GM21360 (cell line): Measurements from ENCODE around the gene SMYD3.
"Not testable (repeated sequence)": the region's sequence is repeated elsewhere in the genome, so short reads cannot be mapped to it uniquely, and the experiment has no call there.

ENCODE experiments used
- ATAC-seq: cut with Tn5 transposase; IDR thresholded peaks from one replicate; pipeline ENCODE4 v1.9.1; 2021; ENCODE audit warnings: mild to moderate bottlenecking, moderate library complexity; ENCODE audit not compliant: unreplicated experiment

The SMYD3 gene

DNA sequence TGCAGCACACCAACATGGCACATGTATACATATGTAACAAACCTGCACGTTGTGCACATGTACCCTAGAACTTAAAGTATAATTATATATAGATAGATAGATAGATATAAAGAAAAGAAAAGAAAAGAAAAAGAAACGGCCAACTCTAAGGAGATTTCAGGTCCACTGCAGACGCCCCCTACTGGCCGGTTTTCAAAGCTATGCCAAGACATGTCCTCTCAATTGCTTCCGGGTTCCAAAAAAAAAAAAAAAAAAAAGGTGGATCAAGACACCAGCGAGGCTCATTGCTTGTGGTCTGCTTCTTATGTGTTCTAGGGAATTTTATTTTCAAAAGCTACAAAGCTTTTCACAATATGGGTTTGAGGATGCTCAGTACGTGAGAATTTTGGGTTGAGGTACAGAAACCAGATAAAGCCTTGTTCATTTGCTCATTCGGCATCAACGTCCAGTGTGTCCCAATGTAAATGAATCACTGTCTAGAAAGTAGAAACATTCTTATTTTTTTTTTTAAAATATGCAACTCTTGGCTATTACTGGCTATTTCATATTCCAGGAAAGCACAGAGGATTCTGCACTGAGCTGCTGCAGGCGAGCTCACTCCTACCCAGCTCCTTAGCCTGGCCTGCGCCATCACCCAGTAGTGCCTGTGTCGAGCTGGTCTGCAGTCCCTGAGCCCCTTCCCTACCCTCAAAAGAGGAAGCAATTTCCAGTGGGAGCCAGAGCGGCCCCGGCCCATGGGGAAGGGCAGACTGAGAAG is 709.3 kb downstream of the SMYD3 start:
- ATAC-seq, result no peak

DNA sequence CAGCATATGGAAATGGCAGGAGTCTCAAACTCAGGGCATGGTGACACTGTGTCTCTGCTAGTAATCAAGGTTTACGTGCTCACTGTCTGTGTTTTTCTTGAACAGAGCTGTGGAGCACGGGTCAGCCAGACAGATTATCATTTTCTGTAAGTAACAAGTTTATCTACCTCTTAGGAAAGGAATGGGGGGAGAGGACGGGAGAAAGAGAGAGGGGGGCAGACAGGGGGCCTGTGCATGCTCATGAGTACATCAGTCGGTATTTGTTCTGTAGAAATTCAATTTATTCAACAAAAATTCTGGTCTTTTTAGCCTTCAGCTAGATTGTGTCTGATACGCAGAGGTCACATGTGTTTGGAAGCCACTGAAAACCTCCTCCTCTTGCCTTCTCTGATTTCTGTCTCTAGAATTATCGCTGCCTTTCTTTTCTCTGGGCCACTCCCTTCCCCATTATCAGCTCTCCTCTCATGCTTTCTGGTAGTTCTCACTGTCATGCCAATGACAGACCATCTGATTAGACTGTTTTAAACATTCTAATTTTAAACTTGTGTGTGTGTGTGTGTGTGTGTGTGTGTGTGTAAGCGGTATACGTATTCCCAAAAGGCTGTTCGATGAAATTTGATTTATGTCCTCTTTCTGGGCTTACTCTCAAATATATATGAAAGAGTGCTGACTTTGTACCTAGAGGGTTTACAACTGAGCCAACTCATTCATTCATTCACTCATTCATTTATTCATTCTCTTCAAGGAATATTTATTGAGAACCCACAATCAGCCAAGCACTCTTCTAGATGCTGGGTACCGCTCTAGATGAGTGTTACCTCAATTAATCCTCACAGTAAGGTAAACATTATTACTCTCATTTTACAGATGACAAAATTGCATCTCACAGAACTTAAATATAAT is 715.4 kb downstream of the SMYD3 start:
- no peak for ATAC-seq

DNA sequence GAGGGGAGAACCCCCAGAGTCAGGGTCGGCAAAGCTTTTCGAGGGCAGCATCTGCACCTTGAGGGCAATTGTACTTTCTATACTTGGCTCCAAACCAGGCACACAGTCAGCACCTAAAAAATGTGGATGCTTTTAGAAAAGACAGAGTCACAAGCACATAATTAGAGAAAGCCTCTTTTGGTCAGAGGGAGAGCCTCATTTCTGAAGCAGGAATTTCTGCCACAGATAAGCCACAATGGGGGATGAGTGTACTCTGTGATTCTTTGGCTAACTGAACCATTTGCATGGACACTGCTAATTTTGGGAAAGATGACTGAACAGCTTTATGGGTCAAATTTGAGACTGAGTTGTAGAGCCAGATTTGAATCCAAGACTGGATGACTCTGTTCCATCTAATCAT is 716.6 kb downstream of the SMYD3 start:
- ATAC-seq, result no peak

DNA sequence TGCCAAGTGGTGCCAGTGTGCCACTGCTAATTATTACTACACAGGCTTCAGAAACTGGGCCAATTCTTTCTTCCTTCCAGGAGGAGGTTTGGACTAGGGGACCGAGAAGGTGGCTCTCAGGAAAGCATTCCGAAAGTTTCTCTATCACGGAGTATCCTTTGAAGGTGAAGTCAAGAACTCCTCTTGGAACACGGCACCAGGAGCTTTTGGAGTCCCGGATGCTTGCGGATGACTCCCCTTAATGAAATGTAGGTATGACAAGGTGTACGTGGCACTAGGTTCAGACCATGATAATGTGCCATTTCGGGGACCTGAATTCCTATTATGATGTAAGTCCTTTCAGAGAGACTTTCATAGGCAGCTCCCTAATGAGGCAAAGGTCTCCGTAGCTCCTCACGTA is 718.2 kb downstream of the SMYD3 start:
- no peak for ATAC-seq

DNA sequence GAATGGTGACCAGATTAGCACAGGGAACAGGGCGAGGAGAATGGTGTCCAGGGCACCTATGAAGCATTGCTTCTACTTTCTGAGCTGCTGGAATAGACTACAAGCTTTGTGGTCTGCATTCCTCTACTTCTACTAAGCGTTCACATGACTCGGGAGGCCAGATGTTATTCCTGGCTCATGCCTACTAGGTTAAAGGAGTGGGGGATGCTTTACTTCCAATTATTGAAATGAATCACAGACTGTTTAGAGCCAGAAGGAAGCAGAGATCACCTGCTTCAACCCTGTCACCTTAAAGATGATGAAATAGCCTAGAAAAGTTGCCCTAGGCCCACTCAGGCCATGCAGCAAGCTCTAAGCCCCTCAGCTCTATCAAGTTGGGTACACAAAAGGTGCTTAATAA is 718.8 kb downstream of the SMYD3 start:
- ATAC-seq, result no peak

DNA sequence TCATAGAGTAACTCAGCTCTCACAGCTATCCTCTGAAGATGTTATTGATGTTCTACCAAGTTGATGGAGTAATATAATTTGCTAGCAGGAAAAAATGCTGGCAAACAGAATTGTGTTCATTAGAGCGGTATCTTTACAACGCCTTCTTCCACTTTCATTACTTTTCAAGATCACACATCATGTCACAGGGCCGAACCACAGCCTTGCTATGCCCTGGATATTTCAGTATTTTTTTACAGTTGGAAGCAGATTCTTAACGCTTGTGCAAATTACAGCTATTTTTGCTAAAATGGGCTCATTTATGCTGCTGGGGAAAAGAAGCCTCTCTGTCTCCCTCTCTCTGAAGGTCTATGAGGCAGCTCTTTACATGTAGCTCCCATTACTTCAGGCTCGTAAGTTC is 720.1 kb downstream of the SMYD3 start:
- ATAC-seq, result no peak

DNA sequence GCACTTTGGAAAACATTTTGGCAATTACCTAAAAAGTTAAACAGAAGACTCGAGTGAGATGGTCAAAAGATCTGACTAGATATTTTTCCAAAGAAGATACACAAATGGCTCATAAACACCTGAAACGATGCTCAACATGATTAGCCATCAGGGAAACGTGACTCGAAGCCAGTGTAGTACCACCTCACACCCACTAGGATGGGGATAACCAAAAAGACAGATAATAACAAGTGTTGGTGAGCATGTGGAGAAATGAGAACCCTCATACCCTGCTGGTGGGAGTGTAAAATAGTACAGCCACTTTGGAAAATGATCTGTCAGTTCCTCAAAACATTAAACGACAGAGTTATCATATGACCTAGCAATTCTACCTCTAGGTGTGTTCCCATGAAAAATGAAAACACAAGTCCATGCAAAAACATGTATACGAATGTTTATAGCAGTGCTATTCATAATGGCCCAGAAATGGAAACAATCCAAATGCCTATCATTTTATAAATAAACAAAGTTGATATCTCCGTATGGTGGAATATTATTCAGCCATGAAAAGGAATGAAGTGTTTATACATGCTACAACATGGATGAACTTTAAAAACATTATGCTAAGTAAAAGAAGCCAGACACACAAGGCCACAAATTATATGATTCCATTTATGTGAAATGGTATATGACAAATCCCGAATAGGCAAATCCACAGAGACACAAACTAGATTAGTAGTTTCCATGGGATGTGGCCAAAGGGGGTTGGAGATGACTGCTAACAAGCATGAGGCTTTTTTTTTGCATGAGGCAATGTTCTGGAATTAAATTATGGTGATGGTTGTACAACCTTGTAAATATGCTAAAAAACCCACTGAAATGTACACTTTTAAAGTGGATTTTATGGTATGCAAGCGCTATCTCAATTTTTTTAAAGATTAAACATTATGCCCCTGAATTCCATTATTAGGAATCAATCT is 727.0 kb downstream of the SMYD3 start:
- no peak for ATAC-seq

DNA sequence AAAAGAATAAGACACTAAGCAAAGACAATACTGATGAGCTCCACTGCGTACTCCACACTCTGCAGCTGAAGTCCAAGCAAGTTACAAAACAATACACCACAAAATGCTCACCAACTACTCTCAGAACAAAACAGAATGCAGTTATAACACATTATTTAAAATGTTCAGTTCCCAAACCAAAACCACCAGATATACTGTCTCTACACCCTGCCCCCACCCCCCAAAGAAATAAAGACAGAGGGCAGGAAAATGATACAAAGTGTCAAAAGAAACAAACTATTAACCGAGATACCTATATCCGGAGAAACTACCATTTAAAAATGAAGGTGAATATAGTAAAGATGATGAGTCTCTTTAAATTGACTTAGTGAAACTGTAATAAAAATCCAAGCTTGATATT is 729.3 kb downstream of the SMYD3 start:
- no peak for ATAC-seq

DNA sequence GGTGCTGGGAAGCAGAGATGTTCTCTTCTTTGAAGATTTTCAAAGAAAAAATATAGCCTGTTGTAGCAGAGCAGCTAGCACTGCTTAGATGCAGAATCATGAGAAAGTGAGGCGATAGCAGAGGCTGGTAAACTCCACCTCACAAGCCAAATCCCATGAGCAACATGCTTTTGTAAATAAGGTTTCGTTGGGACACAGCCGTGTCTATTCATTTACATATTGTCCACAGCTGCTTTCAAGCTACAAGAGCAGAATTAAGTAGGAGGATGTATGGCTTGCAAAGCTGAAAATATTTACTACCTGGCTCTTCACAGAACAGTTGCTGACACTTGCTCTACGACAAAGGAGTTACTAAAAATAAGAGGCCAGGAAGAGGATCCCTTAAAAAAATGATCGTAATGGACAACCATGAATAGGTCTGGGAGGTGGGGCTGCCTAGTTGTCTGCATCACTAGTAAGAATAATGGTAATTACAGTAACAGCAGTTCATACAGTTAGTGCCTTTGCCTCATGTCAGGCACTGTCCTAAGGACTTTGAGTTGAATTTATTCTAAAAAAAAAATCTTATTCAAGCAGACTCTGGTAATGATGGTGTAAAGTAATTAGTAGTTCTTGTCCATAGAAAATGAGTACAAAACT is 730.3 kb downstream of the SMYD3 start:
- ATAC-seq, result no peak

DNA sequence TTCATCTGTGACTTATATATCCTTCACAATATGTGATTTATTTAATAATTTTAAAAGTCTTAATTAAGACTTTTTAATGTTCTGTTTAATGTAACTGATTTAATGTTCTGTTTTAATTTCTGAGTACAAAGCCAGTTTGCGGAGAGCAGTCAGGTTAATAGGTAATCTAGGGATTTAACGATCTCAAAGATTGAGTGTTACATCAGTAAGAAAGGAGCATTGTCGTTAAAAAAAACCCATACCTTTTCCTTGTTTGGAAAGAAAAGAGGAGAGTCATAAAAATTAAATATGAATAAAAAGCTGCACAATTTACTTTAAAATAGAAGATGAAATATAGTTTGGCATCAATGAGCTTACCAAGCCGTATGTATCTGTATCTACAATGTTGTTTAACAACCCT is 730.9 kb downstream of the SMYD3 start:
- ATAC-seq, result no peak

DNA sequence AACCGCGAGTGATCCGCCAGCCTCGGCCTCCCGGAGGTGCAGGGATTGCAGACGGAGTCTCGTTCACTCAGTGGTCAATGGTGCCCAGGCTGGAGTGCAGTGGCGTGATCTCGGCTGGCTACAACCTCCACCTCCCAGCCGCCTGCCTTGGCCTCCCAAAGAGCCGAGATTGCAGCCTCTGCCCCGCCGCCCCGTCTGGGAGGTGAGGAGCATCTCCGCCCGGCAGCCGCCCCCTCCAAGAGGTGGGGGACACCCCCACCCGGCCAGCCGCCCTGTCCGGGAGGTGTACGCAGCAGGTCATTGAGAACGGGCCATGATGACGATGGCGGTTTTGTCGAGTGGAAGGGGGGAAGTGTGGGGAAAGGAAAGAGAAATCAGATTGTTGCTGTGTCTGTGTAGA is 732.1 kb downstream of the SMYD3 start:
- not testable (repeated sequence) for ATAC-seq

DNA sequence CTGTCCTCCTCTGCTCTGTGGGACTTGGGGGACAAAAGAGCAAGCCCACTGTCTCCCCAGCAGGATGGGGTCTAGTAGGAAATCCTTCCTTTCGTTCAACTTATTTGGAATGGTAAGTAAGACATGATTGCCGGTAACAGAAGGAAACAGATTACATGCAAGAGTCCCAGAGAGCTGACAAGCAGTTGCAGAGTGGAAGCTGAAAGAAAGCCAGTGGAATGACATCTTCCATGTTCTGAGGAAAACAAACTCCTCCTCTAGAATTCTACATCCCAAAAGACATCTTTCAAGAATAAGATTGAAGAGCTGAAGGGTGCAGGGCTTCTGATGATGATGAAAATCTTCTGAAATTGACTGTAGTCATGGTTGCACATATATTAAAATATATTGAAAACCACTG is 732.9 kb downstream of the SMYD3 start:
- no peak for ATAC-seq

DNA sequence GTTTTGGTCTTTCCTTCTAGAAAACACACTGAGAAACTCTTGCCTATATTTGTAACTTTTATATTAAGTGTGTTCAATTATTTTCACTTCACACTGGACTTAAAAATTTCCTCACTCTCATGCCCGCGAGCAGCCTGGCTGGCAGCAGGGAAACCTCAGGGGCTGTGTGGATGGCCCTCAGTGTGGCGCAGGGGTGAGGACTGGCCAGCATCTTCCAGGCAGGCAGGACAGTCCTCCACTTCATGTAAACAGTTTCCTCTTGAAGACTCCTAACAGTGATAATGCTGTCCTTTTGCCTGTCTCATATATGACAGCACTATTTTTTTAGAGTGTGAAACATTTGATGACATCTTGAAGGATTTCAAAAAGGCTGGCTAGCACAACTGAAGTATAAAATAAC is 733.7 kb downstream of the SMYD3 start:
- no peak for ATAC-seq

DNA sequence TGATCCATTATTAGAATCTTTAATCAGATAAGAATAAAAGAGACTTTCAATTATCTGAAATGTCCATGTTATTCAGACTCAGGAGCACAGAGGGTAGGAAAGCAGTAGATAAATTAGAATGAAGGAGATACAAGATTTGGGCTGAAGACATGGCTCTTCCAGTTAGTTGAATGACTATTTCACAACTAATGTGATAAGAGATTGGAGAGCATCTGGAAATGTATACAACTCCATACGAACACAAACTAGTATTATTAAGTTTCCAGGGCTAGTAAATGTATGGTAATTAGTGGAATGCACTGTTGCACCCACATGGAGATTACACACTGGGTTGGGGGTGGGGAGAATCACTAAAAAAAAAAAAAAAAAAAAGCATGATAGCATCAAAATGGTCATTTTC is 734.3 kb downstream of the SMYD3 start:
- ATAC-seq, result no peak

DNA sequence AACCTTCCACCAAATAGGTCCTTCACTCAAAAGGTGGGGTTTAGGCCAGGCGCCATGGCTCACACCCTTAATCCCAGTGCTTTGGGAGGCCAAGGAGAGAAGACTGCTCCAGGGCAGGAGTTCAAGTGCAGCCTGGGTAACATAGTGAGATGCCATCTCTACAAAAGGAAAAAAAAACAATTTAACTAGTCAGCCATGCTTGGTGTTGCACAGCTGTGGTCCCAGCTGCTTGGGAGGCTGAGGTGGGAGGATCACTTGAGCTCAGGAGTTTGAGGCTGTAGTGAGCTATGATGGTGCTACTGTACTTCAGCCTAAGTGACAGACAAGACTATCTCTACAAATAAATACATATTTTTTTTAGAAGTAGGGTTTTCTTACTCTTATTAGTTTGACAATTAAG is 734.8 kb downstream of the SMYD3 start:
- ATAC-seq, result no peak

DNA sequence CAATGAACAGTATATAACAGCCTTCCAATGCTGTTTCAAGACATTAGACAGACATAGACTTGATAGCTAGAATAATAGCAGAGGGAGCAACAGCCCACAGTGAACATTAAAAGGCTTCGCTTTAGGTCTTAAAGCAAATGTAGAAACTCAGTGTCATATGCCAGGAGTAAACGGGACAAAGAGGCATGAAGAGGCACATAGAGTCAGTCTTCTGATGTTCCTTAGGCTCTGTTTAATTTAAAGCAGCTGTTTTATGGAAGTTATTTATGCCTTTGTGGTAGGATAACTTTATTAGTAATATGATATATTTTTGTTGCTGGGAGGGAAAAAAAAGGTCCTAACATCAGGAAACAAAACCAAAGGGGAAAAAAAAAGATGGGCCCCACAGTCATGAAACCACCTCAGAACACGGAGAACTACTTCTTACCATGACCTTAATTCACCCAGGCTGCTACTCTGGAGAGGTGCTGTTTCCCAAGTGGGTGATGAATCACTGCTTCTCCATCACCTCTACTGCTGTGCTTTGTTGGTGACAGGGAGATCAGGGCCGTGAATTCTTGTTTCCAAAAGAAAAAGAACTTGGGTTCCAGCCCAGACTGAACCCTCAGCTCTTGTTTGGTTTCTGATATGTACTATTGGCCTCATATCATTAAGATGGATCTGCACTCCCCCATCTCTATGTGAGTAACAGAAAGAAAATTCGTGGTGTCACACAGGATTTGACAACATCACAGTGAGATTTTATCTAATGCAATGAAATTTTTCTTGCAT is 735.4 kb downstream of the SMYD3 start:
- no peak for ATAC-seq

DNA sequence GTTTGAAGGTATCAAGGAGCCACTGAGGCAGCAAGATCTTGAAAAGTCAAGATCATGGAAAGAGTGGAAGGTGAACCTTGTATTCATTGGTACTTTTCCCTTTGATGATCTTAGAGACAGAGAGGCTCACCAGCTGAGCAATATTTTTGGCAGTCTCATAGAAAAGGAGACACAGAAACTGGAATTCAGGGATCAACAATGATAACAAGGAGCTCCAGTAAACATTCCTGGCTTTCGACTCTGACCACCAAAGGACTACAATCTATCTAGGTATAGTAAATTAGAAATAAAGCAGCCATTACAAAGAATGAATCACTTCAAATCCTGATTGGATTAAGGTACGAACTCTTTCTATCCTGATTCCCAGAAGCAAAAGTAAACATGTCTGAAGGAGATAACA is 736.9 kb downstream of the SMYD3 start:
- ATAC-seq, result no peak

DNA sequence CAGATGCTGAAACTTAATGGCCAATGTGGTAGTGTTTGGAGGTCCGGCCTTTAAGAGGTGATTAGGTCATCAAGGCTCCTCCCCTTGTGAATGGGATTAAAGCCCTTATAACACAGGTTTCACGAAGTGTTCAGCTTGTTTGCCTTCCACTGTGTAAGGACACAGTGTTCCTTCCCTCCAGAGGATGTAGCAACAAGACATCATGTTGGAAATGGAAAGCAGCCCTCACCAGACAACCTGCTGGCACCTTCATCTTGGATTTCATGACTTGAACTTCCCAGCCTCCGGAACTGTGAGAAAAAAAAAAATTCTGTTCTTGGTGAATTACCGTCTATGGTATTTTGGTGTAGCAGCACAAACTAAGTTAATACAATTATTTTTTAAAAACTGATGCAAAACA is 738.5 kb downstream of the SMYD3 start:
- ATAC-seq, result no peak

DNA sequence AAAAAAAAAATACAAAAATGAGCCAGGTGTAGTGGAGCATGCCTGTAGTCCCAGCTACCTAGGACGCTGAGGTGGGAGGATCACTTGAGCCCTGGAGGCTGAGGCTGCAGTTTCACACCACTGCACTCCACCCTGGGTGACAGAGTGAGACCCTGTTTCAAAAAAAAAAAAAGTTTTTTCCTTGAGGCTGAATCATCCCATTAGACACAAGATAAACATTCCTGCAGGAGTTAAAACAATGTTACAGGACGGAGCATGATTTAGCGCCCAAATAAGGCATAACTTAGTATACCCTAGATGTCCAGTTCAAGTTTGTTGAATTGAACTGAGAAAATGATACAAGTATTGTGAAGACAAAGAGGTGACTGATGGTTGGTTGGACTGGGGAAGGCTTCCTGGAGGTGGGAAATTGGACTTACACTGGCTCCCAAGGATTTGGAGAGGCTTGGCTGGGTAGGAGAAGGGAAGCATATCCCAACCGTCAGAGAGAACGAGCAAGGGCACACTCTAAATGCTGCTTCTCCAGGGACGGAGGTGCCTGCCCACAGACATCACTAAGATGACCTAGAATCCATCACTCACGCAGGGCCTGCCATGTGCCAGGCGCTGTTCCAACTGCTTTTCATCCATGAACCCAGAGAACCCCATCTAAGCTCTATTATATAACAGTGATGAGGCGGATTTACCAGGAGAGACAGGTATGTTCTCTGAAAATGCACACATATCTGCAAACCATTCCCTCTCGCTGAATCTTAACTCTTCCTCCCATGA is 741.7 kb downstream of the SMYD3 start:
- no peak for ATAC-seq
